CD4-positive, alpha-beta T cell treated with Interleukin-17A for 4 hours (primary cell): ENCODE results near the gene CEMIP.
A peak's percentile ranks its signal among the peaks of the same experiment; 100 is the strongest.

Source experiments
- DNase-seq: peaks from one replicate; pipeline ENCODE4 v3.0.0-alpha.2; 2020; ENCODE audit warnings: mixed read lengths

CEMIP gene

DNA sequence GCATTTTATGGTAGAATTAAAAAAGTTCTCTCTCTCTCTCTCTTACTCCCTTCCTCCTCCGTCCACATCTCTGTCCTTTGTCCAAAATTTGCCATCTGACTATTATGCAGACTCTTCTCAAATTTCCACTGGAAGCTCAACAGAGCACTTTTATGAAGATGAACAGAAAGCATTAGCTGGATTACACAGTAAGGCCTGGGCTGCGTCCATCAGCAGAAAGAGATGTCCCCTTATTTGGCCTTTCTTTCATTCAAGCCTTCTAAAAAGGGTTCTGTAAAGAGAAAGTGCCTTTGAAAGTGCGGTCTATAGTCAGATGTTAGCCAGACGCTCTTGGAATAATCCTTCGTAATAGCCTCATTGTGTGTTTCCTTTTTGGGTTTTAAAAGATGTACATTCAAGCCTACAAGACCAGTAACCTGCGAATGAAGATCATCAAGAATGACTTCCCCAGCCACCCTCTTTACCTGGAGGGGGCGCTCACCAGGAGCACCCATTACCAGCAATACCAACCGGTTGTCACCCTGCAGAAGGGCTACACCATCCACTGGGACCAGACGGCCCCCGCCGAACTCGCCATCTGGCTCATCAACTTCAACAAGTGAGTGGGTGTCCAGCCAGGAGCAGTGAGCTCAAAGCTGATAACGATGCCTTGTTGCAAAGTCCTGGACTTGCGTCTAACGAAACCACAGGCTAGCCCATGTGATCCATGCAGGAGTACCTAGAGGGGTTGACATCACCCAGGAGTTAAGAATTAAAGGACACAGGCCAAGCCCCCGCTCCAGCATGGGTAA lies 157.3 kb downstream of the CEMIP start:
- DNase-seq, result no peak

- no peak for DNase-seq
Observed at GRCh38 chr15:80937718-80938117, 158.5 kb downstream of the CEMIP start.

DNA sequence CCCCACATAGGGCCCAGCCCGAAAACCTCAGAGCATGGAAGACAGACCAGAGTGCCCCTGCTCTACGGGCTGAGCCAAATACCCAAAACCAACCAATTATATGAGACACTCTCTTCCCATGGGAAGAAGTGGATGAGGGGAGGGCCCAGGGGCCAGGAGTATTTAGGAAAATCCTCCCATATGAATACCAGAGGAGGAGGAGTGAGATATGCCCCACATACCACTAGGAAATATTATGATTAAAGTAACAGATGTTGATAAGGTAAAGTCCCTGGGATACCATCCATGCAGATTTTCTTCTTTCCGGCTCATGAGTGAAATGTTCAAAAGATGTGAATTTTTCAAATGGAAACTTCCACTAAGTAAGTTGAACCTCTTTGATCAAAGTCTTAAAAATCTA lies 160.0 kb downstream of the CEMIP start:
- no peak for DNase-seq

GRCh38 chr15:80940331-80940730 lies 161.2 kb downstream of the CEMIP start:
- DNase-seq, result no peak

DNA sequence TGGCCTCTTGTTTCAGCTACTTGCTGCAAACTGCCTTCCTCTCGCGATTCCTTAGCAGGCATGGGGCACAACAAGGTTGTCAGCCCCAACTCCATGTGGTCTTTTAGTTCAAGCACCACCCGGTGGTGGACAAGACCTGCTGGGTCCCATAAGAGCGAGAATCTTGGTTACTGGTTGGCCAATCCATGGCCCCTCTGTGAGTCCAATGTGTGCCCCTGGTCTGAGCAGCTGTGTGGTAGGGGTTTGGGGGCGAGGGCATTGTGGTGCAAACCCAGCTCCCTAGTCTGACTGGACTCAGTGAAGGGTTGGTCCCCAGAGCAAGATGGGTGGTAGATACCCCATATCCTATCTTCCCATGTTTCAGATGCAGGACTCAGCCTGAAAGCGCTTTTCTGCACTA lies 161.7 kb downstream of the CEMIP start:
- no peak for DNase-seq

DNA sequence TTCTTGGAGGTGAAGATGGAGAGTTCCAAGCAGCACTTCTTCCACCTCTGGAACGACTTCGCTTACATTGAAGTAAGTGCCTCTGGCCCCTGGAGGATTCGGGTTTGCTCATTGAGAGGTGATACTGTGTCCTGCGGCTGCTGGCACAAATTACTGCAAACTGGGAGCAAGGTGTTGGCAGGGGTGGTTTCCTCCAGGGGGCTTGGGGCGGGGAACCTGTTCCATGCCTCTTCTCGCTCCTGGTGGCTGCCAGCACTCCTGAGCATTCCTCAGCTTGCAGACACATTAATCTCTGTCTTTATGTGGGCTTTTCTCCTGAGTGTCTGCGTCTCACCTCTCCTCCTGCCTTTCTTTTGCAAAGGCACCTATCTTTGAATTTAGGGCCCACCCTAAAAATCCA lies 163.1 kb downstream of the CEMIP start:
- no peak for DNase-seq

DNA sequence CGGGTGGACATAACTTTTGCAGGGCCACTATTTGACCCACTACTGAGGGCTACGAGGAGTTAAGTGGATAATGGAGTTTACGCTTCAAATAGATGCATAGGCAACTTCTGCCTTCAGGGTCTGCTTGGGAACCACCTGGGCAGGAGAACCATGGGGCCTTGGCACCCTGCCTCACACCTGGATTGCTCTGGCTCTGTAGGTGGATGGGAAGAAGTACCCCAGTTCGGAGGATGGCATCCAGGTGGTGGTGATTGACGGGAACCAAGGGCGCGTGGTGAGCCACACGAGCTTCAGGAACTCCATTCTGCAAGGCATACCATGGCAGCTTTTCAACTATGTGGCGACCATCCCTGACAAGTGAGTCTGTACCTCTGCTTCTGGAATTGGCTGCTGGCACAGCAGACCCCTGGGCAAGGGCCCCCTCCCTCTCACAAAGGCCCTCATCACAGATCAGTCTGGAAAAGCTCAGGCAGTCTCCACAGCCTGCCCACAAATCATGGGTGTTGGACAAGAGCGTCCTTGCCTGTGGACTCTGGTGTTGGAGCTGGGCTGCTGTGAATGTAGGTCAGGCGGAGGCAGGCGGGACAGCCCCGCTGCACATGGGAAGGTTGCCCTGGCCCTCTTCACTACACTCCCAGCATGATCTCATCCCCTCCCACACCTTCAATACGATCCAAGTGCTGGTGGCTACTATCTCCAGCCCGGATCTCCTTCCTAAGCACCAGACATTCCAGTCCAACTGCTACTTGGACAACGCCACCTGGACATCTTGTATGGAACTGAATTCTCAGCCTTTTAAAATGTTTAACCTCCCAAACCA lies 163.8 kb downstream of the CEMIP start:
- DNase-seq, result no peak

GRCh38 chr15:80944818-80945217 lies 165.6 kb downstream of the CEMIP start:
- DNase-seq, result no peak

DNA sequence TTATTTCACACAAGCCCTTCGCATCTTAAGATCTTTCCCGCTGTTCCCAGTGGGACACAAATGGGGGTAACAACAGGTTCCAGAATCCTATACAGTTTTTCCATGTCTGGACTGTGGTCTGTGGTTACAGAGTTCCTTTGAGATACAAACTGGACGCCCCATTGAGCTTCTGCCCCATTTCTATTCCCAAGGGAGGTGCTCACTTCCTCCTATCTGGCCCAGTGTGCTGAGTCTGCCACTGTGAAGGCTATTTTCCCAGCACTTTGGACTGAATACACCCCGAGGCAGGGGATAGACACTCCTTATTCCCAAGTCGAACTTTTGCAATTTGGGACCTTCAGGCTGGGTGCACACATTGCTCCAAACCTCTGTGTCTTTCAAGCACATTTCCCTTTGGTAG lies 166.4 kb downstream of the CEMIP start:
- no peak for DNase-seq

GRCh38 chr15:80946576-80946975 lies 167.4 kb downstream of the CEMIP start:
- no peak for DNase-seq

DNA sequence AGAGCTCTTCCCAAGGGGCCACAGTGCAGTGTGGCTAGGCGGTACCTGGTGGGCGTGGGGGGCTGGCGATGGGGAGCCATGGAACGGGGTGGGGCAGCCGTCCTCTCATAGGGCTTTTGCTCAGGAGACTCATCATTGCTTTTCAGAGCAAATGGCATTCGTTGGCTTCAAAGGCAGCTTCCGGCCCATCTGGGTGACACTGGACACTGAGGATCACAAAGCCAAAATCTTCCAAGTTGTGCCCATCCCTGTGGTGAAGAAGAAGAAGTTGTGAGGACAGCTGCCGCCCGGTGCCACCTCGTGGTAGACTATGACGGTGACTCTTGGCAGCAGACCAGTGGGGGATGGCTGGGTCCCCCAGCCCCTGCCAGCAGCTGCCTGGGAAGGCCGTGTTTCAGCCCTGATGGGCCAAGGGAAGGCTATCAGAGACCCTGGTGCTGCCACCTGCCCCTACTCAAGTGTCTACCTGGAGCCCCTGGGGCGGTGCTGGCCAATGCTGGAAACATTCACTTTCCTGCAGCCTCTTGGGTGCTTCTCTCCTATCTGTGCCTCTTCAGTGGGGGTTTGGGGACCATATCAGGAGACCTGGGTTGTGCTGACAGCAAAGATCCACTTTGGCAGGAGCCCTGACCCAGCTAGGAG lies 169.6 kb downstream of the CEMIP start:
- DNase-seq, result no peak

- no peak for DNase-seq
Observed at GRCh38 chr15:80949756-80950155, 170.6 kb downstream of the CEMIP start.

GRCh38 chr15:80950291-80951078 lies 171.3 kb downstream of the CEMIP start:
- no peak for DNase-seq

DNA sequence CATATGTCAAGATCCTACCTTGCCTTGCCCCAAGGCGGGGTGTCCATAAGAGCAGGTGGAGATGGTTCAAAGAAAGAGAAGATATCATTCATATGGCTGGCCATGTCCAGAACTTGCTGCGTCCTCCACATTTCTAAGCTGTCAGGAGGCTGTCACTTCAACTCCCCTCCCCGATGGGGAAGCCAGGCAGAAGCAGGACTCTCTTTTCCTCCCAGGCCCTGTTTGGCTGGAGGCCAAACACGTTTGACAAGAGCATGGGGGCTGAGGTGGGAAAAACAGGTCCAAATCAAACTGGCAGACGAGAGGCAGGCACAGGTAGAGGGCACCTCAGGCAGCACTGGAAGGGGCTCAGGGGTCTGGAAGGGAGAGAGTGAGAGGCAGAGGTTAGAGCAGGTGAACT lies 172.8 kb downstream of the CEMIP start:
- no peak for DNase-seq

DNA sequence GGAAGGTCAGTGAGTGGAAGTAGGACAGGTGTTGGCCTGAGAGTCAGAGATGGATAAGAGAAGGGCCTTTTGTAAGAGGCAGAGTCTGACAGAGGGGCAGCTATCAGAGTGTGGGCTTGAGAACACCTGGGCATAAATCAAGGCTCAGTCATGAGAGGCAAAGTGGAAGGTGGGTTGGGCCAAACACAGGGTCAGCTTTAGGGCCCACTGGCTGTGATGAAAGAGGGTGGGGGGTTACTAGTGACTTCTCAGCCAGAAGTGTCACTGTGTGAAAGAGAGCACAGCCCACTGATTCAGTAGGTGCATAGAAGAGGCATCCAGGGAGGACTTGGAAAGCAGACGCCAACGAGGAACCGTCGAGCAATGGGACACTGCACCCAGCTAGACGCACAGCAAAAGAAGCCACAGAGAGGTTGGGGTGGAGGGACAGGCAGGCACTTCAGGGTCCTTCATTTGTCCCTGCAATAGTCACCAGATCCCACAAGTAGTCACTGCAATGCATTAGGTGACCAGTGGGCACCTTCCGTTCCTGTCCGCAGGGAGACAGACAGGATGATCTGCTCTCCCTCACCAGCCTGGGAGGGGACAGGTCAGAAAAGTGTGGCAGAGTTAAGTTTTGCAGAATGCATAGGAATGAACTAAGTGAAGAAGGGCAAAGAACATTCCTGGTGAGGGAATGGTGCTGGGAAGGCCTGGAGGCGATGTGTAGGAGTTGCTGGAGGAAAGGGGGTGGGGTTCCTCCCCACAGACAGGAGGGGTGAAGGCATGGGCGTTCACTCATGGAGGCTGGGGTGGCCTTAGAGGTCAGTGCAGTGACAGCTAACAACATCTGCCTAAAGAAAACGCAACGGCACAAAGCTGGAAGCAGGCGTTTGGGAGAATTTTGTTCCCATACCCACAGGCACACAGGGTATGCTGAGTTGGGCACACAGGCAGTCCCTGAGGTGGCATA lies 174.1 kb downstream of the CEMIP start:
- no peak for DNase-seq

DNA sequence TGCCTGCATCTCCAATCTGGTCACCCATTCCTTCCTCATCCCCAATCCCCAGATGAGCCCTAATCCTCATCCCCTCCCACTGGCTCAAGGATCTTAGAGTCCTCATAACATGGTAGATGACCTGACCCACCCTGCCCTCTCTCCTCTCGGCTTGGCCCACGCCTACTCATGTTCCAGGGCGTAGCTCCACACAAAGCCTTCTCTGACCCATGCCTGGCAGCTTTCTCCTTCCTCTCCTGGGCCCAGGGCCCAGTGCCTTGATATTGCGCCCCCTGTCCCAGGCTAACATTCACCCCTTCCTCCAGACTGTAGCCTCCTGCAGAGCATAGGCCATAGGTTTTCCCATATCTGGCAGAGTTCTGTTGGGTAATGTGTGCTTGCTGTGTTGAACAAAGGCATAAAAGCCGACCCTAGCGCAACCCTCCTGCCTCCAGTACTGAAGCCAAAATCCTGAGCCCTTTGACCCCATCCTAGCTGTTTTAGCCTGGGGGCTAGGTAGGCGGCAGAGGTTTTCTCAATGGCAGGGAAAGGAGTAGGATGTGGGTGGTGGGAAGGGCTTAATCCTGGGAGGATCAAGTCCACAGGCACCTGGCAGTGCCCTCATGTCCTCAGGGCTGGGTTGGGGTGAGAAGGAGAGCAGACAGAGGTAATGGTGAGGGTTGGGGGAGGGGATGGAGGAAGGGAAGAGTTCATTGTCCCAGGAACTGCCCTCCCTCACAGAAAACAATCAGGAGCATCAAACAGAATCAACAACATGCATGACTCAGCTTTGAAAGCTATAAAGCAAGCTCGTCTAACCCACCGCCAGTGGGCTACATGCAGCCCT lies 175.0 kb downstream of the CEMIP start:
- no peak for DNase-seq

DNA sequence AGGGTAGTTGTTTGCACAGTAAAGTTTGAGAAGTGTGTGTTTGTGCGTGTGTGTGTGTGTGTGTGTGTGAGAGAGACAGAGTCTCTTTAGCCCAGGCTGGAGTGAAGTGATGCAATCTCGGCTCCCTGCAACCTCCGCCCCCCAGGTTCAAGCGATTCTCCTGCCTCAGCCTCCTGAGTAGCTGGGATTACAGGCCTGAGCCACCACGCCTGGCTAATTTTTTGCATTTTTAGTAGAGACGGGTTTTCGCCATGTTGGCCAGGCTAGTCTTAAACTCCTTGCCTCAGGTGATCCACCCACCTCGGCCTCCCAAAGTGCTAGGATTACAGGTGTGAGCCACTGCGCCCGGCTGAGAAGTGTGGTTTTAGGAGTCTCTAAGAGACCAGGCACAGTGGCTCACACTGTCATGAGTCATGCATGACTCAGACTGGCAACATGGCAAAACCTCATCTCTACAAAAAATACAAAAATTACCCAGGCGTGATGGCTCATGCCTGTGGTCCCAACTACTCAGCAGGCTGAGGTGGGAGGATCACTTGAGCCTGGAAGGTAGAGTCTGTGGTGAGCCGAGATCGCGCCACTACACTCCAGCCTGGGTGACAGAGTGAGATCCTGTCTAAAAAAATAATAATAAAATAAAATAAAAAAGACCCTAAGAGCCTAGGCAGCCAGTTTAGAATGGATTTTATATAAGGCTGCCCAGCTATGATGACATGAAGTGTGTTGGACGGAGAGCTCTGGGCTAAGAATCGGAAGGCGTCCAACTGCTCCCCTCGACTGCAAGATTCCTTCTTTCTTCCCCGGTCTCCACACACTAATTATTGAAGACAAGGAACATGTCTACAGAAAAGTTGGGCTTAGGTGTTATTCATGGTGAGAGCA lies 176.6 kb downstream of the CEMIP start:
- DNase-seq, result peak; percentile 49

- DNase-seq, result no peak
Observed at GRCh38 chr15:80957556-80957955, 178.4 kb downstream of the CEMIP start.

DNA sequence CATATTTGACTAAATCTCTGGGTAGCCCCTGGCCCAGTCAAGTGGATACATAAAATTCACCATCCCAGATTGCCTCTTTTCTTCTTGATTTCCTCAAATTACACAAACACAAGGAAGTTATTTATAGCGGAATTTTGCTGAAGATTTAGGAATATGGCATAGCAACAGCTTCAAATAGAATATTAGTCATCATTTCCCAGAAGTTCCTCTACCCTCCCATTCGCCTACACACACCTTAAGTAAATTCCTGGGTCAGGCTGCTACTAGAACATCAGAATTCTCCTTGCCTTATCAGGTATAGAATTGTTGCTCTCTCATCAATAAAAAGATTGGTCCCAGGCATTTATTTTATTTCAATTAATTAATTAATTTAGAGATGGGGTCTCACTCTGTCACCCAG lies 178.8 kb downstream of the CEMIP start:
- no peak for DNase-seq
